Measurements from ENCODE around the gene BCHE. TPM values are rescaled to one million over a fixed set of nuclear protein-coding genes. Genes with fewer than 3 reads are reported as not detected.

BCHE gene
- total and polyA plus RNA-seq, 9 donors: 69.6 to 90.6 (median 75.5) TPM

DNA sequence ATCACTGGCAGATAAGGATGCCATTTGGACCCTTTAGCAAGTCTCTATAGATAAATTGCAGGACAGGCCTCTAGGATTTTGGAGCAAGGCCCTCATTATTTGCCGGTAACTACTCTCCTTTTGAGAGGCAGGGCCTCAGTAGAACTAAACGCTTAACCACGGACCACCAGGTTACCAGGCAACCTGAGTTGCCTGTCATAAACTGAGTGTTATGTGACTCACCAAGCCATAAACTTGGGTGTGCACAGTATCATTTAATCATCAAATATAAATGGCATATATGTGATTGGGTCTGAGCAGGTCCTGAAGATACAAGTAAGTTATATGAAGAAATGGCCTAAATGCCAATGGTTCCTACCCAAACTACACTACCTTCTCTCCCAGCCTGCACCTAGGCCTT is 93.2 kb downstream of the BCHE start:
- H3K4me3 ChIP-seq (ENCODE audit: low read length): no peak overlapping the region
- H3K27ac ChIP-seq (ENCODE audit: low read length): no peak overlapping the region
- no peaks in the 10 kb centered on the region for H3K9me3 ChIP-seq (replicated peaks; ENCODE audit: control insufficient read depth, low read depth, low read length)
- no peaks in the 10 kb centered on the region for H3K27me3 ChIP-seq (ENCODE audit: control insufficient read depth, insufficient read depth, low read length)
- WGBS (ENCODE audit: insufficient coverage): 88% methylated on average over 1 of the region's 3 CpGs
- H3K36me3 ChIP-seq (ENCODE audit: control insufficient read depth, insufficient read depth, low read length): no peaks in the 10 kb centered on the region
- H3K4me1 ChIP-seq (ENCODE audit: control insufficient read depth, insufficient read depth, low read length): no peaks in the 10 kb centered on the region
- DNase-seq: no peak

DNA sequence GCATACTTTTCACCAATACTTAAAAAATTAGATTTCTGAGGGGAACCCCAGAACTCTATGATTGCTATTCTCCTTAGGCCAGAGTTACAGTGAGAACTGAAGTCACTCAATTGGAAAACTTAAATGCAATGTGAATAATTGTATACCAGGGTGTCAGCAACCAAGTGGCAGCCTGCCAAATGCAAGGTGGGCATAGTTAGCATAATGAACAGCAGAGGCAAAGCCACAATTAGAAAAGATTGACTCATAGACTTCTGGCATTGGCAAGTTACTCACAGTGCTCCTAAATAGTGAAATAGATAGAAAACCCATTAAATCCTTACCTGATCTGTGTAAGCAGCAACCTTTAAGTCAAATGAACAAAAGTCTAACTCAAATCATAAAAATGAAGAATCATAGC is 94.9 kb downstream of the BCHE start:
- no peak for DNase-seq
- no peak overlapping the region for H3K27ac ChIP-seq (ENCODE audit: low read length)
- no peaks in the 10 kb centered on the region for H3K27me3 ChIP-seq (ENCODE audit: control insufficient read depth, insufficient read depth, low read length)
- H3K4me1 ChIP-seq (ENCODE audit: control insufficient read depth, insufficient read depth, low read length): no peaks in the 10 kb centered on the region
- H3K9me3 ChIP-seq (replicated peaks; ENCODE audit: control insufficient read depth, low read depth, low read length): no peaks in the 10 kb centered on the region
- no peaks in the 10 kb centered on the region for H3K36me3 ChIP-seq (ENCODE audit: control insufficient read depth, insufficient read depth, low read length)
- H3K4me3 ChIP-seq (ENCODE audit: low read length): no peak overlapping the region

DNA sequence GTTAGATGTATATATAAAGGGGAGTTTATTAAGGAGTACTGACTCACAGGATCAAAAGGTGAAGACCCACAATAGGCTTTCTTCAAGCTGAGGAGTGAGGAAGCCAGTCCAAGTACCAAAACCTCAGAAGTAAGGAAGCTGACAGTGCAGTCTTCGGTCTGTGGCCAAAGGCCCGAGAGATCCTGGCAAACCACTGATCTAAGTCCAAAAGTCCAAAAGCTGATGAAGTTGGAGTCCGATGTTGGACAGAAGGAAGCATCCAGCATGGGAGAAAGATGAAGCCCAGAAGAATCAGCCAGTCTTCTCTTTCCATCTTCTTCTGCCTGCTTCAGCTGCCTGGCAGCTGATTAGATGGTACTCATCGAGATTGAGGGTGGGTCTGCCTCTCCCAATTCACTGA is 107.5 kb downstream of the BCHE start:
- no peak overlapping the region for H3K27ac ChIP-seq (ENCODE audit: low read length)
- WGBS (ENCODE audit: insufficient coverage): 94% methylated on average over 2 of the region's 4 CpGs
- H3K36me3 ChIP-seq (ENCODE audit: control insufficient read depth, insufficient read depth, low read length): no peaks in the 10 kb centered on the region

GRCh38 chr3:165728924-165729323 is 108.3 kb downstream of the BCHE start:
- Histone ChIP-seq H3K4me1 (ENCODE audit: control insufficient read depth, insufficient read depth, low read length) (no peaks in the 10 kb centered on the region), H3K27ac (ENCODE audit: low read length) (no peak overlapping the region), H3K27me3 (ENCODE audit: control insufficient read depth, insufficient read depth, low read length) (no peaks in the 10 kb centered on the region), H3K4me3 (ENCODE audit: low read length) (no peak overlapping the region), H3K36me3 (ENCODE audit: control insufficient read depth, insufficient read depth, low read length) (no peaks in the 10 kb centered on the region), H3K9me3 (replicated peaks; ENCODE audit: control insufficient read depth, low read depth, low read length) (no peaks in the 10 kb centered on the region)
- no peak for DNase-seq
- WGBS (ENCODE audit: insufficient coverage): 86% methylated on average over 5 of the region's 5 CpGs

More for the DNA sequence above, 107.5 kb downstream of the BCHE start:
- H3K4me3 ChIP-seq (ENCODE audit: low read length): no peak overlapping the region
- H3K27me3 ChIP-seq (ENCODE audit: control insufficient read depth, insufficient read depth, low read length): no peaks in the 10 kb centered on the region
- H3K9me3 ChIP-seq (replicated peaks; ENCODE audit: control insufficient read depth, low read depth, low read length): no peaks in the 10 kb centered on the region
- DNase-seq: no peak
- no peaks in the 10 kb centered on the region for H3K4me1 ChIP-seq (ENCODE audit: control insufficient read depth, insufficient read depth, low read length)

DNA sequence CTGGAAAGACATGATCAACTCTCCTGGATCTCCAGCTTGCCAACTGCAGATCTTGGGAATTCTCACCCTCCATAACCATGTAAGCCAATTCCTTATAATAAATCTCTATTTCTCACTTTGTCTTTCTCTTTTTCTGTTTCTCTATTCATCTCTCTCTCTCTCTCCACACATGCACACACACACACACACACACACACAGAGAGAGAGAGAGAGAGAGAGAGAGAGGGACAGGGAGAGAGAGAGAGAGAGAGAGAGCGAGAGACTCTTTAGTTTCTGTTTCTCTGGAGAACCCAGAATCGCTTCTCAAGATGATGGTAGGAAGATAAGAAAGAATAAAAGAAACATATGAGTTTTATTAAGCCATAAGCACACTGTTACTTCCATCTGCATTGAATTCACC is 111.9 kb downstream of the BCHE start:
- no peak overlapping the region for H3K4me3 ChIP-seq (ENCODE audit: low read length)
- H3K27me3 ChIP-seq (ENCODE audit: control insufficient read depth, insufficient read depth, low read length): no peaks in the 10 kb centered on the region
- DNase-seq: no peak
- no peaks in the 10 kb centered on the region for H3K4me1 ChIP-seq (ENCODE audit: control insufficient read depth, insufficient read depth, low read length)
- no peak overlapping the region for H3K27ac ChIP-seq (ENCODE audit: low read length)
- no peaks in the 10 kb centered on the region for H3K36me3 ChIP-seq (ENCODE audit: control insufficient read depth, insufficient read depth, low read length)
- peaks cover 3% of the 10 kb centered on the region for H3K9me3 ChIP-seq (replicated peaks; ENCODE audit: control insufficient read depth, low read depth, low read length)
- no CpG with 5 or more reads among the region's 2 CpGs for WGBS (ENCODE audit: insufficient coverage)

Data from muscle of leg (tissue), 11 donors.